Hematopoietic multipotent progenitor cell (in vitro differentiated cells): ENCODE results near the gene PLEKHA7. TPM values are rescaled to one million over a fixed set of nuclear protein-coding genes. Genes with fewer than 3 reads are reported as not detected.

ENCODE experiments used
- DNase-seq, 3 donors: peaks; one replicate each; pipeline ENCODE4 v3.0.0-alpha.2; 2011 to 2015; ENCODE audit warnings: low read depth in 2 of 3, low spot score in 2 of 3
- total RNA-seq: library from RNA; depleted of rRNA; stranded (reverse); fragments of >200 nt; gene quantifications from one replicate; pipeline ENCODE4 v1.2.3, GENCODE V29; 2012

Gene PLEKHA7
- total RNA-seq, 1 donor = 2.7 TPM

- no peak for DNase-seq
Observed at GRCh38 chr11:16854979-16855378, 159.2 kb downstream of the PLEKHA7 start.

DNA sequence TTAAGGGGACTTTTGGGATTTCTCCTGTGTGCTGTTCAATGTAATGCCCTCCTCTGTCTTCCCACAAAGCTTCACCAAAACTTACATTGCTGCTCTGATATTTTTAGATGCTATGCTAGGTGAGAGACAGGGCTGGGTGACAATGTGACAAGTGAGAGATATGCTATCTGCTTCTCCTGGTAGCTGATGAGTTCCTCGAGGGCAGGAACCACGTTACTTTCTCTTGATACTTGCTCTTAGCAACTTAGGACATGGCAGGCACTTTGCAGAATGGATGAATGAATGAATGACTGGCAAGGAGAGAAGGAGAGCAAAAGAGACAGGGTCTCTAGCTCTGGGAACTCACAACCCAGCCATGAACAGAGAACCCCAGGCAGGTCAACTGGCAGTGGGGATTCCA lies 160.4 kb downstream of the PLEKHA7 start:
- no peak for DNase-seq

DNA sequence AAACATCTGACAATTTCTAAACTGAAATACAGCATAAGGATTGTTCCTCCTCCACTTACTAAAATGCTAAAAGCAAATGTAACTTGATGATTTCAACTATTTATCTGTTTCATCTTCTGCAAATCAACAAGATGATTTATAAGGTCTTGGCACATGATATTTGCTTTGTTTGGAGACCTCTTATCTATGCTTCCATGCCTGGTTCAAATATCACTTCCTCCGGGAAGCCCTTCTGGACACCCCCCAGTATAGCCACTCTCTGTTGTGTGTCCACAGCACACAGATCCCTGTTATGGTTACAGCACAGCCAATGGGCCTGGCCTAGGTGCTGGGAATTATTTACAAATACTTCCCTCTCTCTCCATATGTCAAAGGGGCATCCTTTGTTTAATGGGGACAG lies 160.9 kb downstream of the PLEKHA7 start:
- DNase-seq = no peak

DNA sequence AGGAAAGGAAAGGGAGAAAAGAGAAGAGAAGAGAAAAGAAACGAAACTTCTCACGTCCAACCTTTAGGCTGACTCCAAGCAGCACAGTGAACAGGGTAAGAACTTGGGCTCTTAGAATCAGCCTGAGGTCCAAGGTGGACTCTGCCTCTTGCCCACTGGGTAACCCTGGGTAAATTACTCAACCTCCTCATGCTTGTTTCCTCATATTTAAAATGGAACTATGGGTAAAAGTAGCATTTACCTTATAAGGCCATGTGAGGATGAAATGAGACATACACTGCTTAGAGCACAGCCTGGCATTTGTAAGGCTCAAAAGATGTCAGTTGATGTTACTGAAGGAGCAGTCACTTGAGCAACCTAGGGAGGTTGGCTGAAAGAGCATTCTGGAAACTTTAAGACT lies 167.9 kb downstream of the PLEKHA7 start:
- DNase-seq = no peak

GRCh38 chr11:16844268-16844771 lies 169.9 kb downstream of the PLEKHA7 start:
- DNase-seq = no peak

- no peak for DNase-seq
Observed at GRCh38 chr11:16843294-16843693, 170.9 kb downstream of the PLEKHA7 start.

DNA sequence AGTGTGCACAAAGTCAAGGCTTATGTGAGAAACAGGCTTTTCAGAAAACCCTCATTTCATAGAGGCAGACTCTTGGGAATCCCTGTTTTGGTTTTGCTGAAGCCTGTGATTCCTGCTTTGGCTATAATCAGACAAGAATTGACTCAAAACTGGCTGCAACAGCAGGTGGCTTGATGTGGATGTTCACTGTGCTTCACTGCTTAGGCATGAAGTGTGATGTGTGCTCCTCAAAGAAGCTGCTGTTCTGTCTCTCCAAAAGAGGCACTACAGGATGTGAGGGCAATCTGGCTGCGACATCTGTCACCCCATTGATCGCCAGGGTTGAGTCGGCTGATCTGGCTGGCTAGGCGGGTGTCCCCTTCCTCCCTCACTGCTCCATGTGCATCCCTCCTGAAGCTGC lies 172.2 kb downstream of the PLEKHA7 start:
- DNase-seq = no peak

GRCh38 chr11:16841481-16841880 lies 172.7 kb downstream of the PLEKHA7 start:
- DNase-seq = no peak

DNA sequence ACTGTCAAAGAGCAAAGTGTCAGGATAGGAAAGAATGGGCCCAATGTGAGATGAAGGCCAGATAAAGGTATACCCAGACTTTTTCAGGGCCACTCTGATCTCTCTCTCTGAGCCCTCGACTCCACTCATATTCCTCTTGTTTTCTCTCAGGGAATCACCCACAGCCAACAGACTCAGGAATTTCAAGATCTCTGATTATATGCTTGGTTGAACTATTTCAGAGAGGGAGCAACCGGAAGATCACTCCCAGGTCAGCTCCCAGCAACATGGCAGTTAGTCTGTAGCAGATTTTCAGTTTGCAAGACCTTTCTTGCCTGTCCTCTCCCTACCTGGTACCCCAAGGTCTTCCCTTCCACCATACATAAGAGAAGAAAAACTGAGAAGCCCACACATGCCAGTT lies 173.3 kb downstream of the PLEKHA7 start:
- no peak for DNase-seq

GRCh38 chr11:16839821-16840220 lies 174.4 kb downstream of the PLEKHA7 start:
- no peak for DNase-seq

- DNase-seq = no peak
Observed at GRCh38 chr11:16834384-16834783, 179.8 kb downstream of the PLEKHA7 start.

GRCh38 chr11:16833026-16833425 lies 181.2 kb downstream of the PLEKHA7 start:
- no peak for DNase-seq

DNA sequence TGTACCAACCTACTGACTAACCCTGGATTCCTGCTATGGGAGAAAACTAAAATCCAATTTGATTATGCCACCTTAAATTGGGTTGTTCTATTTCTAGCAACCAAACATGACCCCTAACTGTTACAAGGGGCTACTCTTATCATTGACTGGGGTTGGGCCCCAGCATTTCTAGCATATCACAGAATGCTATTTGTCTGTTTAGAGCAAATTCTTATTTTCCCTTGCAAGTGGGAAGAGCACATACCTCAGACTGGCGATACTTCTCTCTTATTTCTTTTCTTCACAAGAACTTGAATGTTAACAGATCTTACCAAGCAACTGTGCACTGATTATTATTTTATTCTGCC lies 182.0 kb downstream of the PLEKHA7 start:
- DNase-seq = no peak

- no peak for DNase-seq
Observed at GRCh38 chr11:16831316-16832192, 182.7 kb downstream of the PLEKHA7 start.

DNA sequence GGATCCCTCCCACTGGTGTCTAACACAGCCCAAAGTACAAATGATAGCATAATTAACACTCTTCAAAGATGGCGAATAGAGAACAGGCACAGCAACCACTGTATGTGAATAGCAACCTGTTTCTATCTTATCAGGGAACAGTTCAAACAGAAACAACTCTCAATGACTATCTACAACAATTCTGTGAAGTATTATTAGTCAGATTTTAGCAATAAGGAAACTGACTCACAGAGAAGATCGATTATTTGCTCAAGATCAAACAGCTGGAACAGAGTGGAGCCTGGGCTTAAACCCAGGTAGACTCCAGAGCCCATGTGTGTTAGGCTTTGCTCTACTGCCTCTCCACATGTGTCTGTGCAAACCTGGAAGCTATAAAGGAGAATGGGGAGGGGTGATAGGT lies 187.1 kb downstream of the PLEKHA7 start:
- DNase-seq = no peak

GRCh38 chr11:16825968-16826367 lies 188.2 kb downstream of the PLEKHA7 start:
- DNase-seq = no peak

- no peak for DNase-seq
Observed at GRCh38 chr11:16825101-16825500, 189.1 kb downstream of the PLEKHA7 start.

- DNase-seq = peak; percentile 24 to 79 (median 53)
Observed at GRCh38 chr11:16820324-16821092, 193.7 kb downstream of the PLEKHA7 start.

- DNase-seq = no peak
Observed at GRCh38 chr11:16818284-16818683, 195.9 kb downstream of the PLEKHA7 start.

DNA sequence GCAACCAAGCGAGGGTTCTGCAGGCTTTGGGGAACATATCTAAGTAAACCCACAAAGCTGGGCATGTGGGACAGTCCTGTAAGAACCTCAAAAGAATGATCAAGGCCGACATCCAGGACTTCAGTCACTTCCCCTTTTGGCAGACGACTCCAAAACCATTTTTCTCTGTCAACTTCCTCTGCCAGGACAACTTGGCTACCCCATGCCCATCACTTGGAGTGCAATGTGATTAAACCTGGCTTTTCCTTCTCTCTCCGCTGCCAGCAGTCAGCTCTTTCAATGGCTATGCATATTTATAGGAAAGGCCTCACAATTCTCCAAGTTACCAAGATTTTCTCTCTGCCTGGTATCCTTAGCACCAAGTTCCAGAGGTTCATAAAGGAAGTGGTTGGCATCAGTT lies 196.9 kb downstream of the PLEKHA7 start:
- peak in 1 of 3 donors; percentile 53 for DNase-seq

DNA sequence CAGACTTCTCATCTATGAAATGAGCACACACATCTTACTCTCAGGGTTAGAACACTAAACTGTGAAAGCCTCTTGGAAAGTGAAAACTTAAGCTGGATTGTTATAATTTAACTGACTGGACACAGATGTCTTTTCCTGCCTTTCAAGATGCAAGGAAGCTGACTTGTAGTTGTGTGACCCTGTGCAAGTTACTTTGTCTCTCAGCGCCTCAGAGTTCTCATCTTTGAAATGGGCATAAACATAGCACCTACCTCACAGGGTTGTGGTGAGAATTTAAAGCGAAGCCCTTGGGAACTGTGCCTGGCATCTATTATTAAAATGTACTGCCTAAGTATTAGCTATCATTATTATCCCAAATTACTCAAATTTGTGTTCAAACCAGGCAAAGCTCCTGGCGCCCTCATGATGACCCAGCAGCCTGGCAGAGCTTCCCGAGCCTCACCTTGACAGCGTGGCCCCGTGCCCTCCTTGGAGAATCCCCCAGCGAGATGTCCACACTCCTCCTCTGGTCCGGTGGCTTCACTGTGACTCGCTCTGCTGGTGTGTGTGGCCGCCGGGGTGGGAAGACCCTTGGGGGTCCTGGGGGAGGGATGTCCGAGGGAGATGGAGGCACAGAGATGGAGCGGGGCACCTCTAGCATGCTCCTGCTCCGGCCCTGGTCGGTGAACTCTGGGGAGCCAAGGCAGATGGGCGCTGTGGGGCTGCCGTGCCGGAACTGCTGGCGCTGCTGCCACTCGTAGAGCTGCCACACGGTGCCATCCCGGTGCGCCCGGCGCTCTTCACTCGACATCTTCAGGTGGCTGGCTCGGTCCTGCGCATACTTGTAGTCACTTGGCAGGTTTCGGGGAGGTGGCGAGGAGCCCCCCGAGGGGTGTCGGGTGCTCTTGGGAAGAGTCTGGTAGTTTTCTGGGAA lies 197.6 kb downstream of the PLEKHA7 start:
- DNase-seq = no peak
